Measurements from ENCODE around the gene HOXB3.

The HOXB3 gene

DNA sequence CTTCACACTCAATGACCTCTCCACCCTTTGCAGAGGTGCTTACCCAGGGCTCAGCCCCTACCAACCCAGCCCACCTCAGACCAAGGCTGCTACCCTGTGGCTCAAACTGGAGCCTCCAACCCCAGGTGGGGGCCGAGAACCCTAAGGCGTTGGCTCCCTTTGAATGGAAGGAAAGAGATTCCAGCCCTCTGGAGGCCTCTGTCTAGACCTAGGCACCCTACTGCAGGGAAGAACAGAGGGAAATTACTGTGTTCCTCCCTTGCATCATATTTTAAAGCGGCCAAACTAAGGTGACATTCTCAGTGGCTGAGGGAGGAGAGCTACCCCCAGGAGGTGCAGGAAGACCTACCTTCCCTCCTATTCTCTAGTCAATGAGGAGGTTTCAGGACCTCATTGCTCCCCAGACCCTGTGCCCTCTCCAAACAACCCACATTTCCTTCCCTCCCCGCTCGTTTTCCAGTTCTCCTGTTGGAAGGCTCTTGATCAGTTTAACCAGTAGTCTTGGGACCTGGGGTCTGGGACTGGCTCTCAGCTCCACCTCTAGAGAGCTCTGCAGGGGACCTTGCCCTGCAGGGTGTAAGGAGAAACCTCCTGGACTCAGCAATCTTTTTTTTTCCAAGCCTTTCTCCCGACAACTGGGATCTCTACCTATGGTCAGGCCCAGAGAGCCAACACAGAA, 30.6 kb upstream of the HOXB3 start:
- DNase-seq: no peak
- TF ChIP-seq POLR2A (IDR thresholded peaks at IDR 0.05; ENCODE audit: low read length) (no peak), GATA1 (IDR thresholded peaks at IDR 0.05; ENCODE audit: low read depth, low read length) (no peak)

DNA sequence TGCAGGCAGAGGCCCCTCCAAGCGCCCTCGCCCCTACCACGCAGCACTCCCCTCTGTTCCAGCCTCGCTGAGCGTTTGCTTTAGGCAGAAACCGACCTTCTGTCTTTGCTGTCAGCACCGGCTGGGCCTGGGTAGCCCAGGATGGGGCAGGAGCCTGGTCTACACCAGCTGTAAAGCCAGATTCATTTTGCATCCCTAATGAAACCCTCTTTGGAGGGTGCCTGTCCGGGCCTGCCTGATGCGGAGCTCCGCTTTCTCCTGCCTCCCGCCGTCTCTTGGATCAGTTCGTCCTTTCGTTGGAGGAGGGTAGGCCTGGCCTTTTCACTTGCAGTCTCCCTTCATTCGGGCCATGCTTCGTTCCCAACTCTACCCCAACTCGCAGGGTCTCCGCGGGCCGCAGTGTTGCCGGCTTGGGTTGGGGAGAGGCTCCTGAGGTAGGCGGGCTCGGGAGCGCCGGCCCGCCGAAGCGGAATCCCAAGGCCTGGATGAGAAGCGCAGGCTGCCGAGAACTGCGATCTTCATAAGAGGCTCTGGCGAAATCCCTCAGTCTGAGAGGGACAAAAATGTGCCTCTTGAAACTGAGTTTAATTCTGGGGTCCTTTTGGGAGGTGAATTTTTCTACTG, 29.9 kb upstream of the HOXB3 start:
- TF ChIP-seq POLR2A (IDR thresholded peaks at IDR 0.05; ENCODE audit: low read length) (no peak), GATA1 (IDR thresholded peaks at IDR 0.05; ENCODE audit: low read depth, low read length) (no peak)
- no peak for DNase-seq

DNA sequence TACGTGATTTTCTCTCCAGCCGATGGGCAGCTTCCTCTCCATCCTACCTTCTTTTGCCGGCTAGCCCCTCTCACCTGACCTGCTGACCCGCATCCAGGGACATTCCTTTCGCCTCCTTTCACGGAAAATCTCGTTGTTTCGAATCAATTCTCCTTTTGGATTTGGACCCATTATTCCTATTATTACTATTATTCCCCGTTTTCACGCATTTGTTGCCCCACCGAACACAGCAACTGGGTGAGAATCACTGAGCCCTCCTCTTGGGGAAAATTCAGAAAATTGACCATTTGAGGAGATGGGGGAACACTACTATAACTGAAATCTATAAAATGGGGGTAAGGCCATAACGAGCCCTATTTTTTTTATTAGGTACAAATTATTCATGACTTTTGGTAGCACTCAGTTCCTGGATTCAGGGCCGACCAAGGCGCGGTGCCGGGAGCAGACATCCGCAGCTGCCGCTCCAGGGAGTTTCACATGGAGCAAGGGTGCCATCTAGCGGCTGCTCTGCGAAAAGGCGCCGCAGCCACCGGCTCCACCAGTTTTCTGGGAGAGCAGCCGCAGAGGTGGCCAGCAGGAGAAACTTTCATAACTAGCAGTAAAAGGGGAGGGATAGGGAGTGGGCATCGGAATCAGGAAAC, 28.3 kb upstream of the HOXB3 start:
- DNase-seq: peak; percentile 77 to 88
- no peak for TF ChIP-seq POLR2A (IDR thresholded peaks at IDR 0.05; ENCODE audit: low read length)

DNA sequence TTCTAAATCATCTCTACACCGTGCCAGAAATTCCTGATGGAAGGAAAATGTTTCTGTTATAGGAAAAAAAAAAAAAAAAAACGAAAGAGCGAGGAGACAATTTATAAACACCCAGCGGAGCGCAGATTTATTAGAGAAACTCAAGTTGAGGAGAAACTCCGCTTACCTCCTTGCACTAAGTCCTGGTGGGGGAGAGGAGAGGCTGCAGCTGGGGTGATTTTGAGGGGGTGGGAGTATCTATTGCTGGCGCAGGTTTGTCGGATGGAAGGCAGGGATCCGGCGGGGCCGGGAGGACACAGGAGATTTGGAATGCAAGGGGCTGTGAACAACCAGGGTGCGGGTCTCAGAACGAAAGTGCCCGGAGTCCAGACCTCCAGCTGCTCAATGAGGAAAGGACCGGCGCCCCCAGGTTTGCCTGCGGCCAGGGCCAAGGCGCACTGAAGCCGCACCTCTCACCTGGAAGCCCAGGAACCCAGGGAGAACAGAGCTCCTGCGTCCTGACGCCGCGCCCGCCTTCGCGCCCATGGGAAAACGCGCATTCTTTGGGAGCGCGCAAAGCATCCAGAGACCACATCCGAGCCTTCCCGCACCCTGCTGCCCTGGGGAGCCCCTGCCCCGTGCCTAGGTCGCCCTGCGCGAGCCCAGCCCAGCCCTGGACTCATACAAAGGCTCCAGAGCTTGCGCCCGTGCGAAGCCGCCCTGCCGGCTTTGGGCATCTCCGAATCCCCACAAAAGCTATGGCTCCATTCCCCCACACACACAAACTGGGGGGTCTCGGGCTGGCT, 27.6 kb upstream of the HOXB3 start:
- TF ChIP-seq POLR2A (IDR thresholded peaks at IDR 0.05; ENCODE audit: low read length): no peak
- no peak for TF ChIP-seq GATA1 (IDR thresholded peaks at IDR 0.05; ENCODE audit: low read depth, low read length)
- DNase-seq: no peak

DNA sequence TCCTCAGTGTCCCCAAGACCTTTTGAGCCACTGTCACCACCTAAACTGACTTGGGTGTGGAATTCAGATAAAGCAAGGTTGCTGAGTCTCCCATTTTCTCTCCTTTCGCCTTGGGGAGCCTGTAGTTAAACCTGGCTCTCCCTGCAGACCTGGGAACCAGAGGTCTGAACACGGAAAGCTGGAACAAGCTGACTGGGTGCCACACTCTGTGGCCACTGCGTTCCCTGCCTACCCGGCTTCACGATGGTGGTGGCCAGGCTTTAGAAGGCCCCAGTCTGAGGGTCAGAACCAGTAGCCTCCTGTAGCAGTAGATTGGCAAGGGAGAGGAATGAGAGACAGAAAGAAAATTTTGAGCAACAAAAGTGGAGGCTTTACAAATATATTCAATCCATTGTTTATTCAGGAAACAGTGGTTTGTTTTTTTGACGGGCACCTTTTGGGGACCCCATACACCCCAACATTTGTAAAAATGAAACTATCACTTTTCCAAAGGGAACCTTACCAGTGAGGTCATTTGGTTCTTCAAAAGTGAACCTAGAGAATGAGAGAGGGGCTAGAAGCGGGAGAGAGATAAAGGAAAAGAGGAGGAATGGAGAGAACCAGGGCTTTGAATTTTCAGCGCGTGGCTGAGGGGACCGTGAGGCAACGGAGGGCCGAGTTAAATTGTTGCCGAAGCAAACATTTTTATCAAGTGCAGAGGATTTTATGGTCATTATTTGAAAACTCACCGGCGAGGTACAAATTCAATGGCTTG, 26.9 kb upstream of the HOXB3 start:
- DNase-seq: no peak
- TF ChIP-seq POLR2A (IDR thresholded peaks at IDR 0.05; ENCODE audit: low read length): no peak

DNA sequence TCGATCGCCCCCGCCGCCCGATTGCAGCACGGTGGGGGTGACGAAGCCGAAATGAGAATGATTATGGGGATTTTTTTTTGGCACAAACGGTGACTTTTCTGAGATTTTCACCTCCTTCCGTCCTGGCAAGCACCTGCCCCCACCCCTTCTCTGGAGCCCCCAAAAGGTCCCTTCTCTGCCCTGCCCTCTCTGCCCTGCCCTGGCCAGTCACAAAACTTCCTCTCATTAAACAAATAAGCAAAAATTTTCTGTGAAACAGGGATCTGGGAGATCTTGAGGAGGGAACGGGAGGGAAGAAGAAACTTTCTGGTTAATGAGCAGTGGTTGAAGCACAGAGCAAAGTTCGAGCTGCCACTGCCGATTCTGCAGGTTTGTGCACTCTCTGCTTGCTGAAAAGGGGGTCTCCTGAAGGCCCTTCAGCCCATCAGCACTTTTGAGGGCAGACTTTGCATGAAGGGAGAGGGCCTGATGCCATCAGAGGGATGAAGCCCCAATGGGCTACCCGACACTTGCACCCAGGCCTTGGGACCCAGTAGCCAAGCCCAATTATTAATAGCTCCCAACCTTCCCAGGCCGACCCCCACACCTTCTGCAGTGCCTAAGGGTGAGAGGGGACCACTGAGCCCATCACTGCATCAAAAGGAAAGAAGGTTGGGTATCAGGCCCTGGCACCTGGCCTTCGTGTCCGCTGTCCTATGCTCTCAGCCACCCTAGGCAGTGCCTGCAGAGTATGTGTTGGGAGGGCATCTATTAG, 26.1 kb upstream of the HOXB3 start:
- no peak for DNase-seq
- TF ChIP-seq POLR2A (IDR thresholded peaks at IDR 0.05; ENCODE audit: low read length) (no peak), GATA1 (IDR thresholded peaks at IDR 0.05; ENCODE audit: low read depth, low read length) (no peak)

DNA sequence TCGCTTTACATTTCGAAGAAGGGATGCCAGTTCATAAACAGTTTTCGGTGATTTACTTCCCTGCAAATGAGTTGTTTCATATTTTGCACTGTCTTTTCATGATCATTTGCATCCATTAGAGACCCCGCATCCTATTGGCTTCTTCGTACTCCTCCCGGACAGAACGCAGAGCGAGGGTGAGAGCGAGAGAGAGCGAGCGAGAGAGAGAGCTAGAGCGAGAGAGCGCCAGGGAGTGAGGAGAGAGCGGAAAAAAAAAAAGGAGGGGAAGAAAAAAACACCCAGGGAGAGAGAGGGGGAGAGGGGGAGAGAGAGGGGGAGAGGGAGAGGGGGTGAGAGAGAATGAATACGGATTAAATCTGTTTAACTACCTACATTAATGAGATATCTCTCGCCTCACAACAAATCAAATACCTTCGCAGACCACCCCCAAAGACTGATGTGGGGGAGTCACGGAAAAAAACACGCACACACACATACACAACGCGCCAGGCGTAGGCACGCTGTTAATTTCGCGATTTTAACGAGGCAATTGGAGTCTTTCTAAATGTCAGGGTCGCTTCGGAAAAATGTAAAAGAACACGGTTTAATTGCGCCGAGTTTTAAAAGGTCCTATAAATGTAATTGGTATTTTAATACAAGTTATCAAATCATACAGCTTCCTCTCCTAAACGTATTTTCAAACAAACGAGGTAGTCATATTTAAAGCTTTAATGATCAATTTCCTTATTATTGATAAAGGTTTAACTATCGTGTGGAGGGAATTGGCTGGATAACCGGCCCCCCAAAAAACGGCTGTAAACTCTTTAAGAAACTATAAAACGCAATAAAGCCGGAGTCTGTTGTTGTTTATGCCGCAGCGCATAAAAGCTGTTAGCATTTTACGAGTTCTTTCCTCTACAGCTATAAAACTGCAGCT, 25.3 kb upstream of the HOXB3 start, which contains the start of gene HOXB8:
HOXB8 (minus strand) TSS at position 246 of the 916 bp plus-strand sequence. CDS start 588 bp downstream, outside the sequence.
- no peak for DNase-seq
- no peak for TF ChIP-seq GATA1 (IDR thresholded peaks at IDR 0.05; ENCODE audit: low read depth, low read length)

DNA sequence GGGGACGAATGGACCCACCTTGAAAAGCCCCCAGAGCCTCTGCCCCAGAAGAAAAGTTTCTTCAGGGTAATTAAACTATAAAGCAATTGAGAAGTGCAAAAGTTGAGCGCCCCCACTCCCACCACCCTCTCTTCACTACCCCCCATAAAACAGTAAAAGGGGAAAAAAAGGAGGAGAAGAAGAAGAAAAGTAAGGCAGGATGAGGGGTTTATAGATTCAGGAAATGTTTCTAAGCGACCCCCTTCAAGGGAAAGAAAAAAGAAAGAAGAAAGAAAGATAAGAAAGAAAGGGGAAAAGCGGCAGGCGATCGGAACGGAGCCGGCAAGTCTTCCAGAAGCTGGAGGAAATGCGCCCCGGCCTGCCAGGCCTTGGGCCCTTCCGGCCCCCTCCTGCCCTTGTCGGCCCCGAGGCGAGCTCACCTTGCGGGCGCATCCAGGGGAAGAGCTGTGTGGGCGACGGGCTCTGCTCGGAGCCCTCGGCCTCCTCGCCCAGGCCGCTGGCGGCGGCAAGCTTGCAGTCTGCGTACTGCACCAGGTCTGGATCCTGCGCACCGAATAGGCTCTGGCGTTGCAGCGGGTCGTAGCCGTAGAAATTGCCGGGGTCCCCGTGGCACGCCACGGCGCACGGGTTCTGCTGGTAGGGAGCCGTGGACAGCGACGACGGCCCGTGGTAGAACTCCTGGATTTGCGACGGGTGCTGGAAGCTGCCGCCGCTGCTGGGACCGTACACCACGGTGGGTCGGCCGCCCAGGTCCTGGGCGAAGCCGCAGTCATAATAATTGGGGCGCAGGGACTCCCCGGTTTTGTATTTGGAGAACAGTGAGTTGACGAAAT, 24.0 kb upstream of the HOXB3 start:
- no peak for TF ChIP-seq GATA1 (IDR thresholded peaks at IDR 0.05; ENCODE audit: low read depth, low read length)
- no peak for TF ChIP-seq POLR2A (IDR thresholded peaks at IDR 0.05; ENCODE audit: low read length)
- peak; percentile 23 to 30 for DNase-seq

DNA sequence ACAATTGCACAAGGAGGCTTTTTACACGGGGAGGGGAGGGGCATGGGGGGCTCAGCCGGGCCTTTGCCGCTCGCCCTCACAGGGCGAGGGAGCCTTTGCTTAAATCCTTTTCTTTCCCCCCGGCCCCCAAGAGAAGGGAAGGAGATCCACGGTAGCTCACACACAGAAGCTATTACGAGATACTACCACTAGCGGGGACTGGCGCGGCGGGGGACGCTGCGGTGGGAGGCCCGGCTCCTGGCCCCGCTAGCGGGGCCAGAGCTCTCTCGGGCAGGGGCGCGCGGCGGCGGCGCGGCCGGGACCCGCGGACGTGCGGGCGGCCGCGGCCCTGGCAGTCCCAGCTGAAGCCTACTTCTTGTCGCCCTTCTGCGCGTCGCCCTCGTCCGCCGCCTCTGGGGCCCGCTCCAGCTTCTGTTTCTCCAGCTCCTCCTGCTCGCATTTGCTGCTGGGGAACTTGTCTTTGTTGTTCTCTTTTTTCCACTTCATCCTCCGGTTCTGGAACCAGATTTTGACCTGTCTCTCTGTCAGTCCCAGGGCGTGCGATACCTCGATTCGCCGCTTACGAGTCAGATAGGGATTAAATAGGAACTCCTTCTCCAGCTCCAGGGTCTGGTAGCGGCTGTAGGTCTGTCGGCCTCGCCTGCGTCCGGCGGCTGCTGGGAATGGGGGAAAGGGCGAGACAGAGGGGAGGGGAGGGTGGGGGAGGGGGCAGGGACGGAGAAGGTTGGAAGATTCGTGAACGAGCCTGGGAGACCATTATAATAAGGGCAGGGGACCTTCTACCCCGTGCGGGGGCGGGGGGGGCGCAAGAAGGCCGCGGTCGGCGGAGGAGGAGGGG, 23.0 kb upstream of the HOXB3 start:
- peak; percentile 47 for DNase-seq
- TF ChIP-seq GATA1 (IDR thresholded peaks at IDR 0.05; ENCODE audit: low read depth, low read length) (no peak), POLR2A (IDR thresholded peaks at IDR 0.05; ENCODE audit: low read length) (no peak)

DNA sequence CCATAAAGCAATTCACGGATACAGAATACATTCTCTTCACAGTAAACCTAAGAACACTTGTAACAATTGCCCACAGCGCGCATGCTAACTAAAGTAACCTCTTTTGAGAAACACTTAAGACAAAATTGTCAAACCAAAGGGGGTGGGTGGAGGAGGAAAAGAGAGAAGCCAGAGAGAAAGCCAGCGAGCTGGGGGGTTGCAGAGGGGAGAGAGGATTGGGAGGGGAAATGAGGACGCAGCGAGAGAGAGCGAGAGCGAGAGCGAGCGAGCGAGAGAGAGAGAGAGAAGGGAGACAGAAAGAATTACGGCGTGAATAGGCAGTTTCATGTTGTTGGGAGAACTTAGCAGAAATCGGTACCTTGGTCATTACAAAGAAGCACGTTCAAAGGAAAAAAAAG, 22.4 kb upstream of the HOXB3 start:
- TF ChIP-seq POLR2A (IDR thresholded peaks at IDR 0.05; ENCODE audit: low read length) (no peak), GATA1 (IDR thresholded peaks at IDR 0.05; ENCODE audit: low read depth, low read length) (no peak)
- DNase-seq: peak in 1 of 2 experiments; percentile 30
